Measurements from ENCODE around the gene CDK14.

The CDK14 gene

GRCh38 chr7:90677486-90678404, 81.6 kb downstream of the CDK14 start:
- Histone ChIP-seq H3K36me3 (no peaks in the 10 kb centered on the region), H3K4me3 (ENCODE audit: low read depth in 1 of 2, low read length in 1 of 2) (no peak overlapping the region), H3K4me1 (ENCODE audit: control insufficient read depth in 1 of 2, insufficient read depth in 1 of 2, low read depth in 1 of 2, low read length in 1 of 2) (no peaks in the 10 kb centered on the region), H3K9me3 (no peaks in the 10 kb centered on the region), H3K27me3 (no peaks in the 10 kb centered on the region), H3K27ac (no peak overlapping the region)
- TF ChIP-seq CTCF (IDR thresholded peaks at IDR 0.05), result no peak

- no peaks in the 10 kb centered on the region for H3K9me3 ChIP-seq
- H3K27ac ChIP-seq, result no peak overlapping the region
- no peaks in the 10 kb centered on the region for H3K36me3 ChIP-seq
- no peak overlapping the region for H3K4me3 ChIP-seq (ENCODE audit: low read depth in 1 of 2, low read length in 1 of 2)
- H3K27me3 ChIP-seq, result no peaks in the 10 kb centered on the region
- no peaks in the 10 kb centered on the region for H3K4me1 ChIP-seq (ENCODE audit: control insufficient read depth in 1 of 2, insufficient read depth in 1 of 2, low read depth in 1 of 2, low read length in 1 of 2)
- TF ChIP-seq CTCF (IDR thresholded peaks at IDR 0.05), result no peak
Observed at GRCh38 chr7:90678986-90679385, 82.9 kb downstream of the CDK14 start.

GRCh38 chr7:90680484-90680883, 84.4 kb downstream of the CDK14 start:
- no peaks in the 10 kb centered on the region for H3K27me3 ChIP-seq
- no peak for TF ChIP-seq CTCF (IDR thresholded peaks at IDR 0.05)
- H3K4me3 ChIP-seq (ENCODE audit: low read depth in 1 of 2, low read length in 1 of 2), result no peak overlapping the region
- H3K36me3 ChIP-seq, result no peaks in the 10 kb centered on the region
- no peak overlapping the region for H3K27ac ChIP-seq
- H3K9me3 ChIP-seq, result no peaks in the 10 kb centered on the region
- no peaks in the 10 kb centered on the region for H3K4me1 ChIP-seq (ENCODE audit: control insufficient read depth in 1 of 2, insufficient read depth in 1 of 2, low read depth in 1 of 2, low read length in 1 of 2)

- TF ChIP-seq CTCF (IDR thresholded peaks at IDR 0.05), result no peak
- no peaks in the 10 kb centered on the region for H3K27me3 ChIP-seq
- no peaks in the 10 kb centered on the region for H3K4me1 ChIP-seq (ENCODE audit: control insufficient read depth in 1 of 2, insufficient read depth in 1 of 2, low read depth in 1 of 2, low read length in 1 of 2)
- H3K27ac ChIP-seq, result no peak overlapping the region
- H3K4me3 ChIP-seq (ENCODE audit: low read depth in 1 of 2, low read length in 1 of 2), result no peak overlapping the region
- H3K36me3 ChIP-seq, result no peaks in the 10 kb centered on the region
- H3K9me3 ChIP-seq, result no peaks in the 10 kb centered on the region
Observed at GRCh38 chr7:90681336-90682022, 85.4 kb downstream of the CDK14 start.

GRCh38 chr7:90686146-90686545, 90.0 kb downstream of the CDK14 start:
- H3K36me3 ChIP-seq, result no peaks in the 10 kb centered on the region
- peaks cover 0 to 6% of the 10 kb centered on the region in 2 experiments for H3K4me1 ChIP-seq (ENCODE audit: control insufficient read depth in 1 of 2, insufficient read depth in 1 of 2, low read depth in 1 of 2, low read length in 1 of 2)
- H3K4me3 ChIP-seq (ENCODE audit: low read depth in 1 of 2, low read length in 1 of 2), result no peak overlapping the region
- H3K9me3 ChIP-seq, result no peaks in the 10 kb centered on the region
- H3K27me3 ChIP-seq, result no peaks in the 10 kb centered on the region
- no peak for TF ChIP-seq CTCF (IDR thresholded peaks at IDR 0.05)
- no peak overlapping the region for H3K27ac ChIP-seq

All from neutrophil (primary cell).